CD1c-positive myeloid dendritic cell (primary cell): ENCODE data around the gene PLEKHA7.
"Not testable (repeated sequence)": the region's sequence is repeated elsewhere in the genome, so short reads cannot be mapped to it uniquely, and the experiment has no call there.

ENCODE experiments used
- DNase-seq: peaks from one replicate; pipeline ENCODE4 v3.0.0-alpha.2; 2016; ENCODE audit errors: extremely low spot score

The PLEKHA7 gene, protein sequence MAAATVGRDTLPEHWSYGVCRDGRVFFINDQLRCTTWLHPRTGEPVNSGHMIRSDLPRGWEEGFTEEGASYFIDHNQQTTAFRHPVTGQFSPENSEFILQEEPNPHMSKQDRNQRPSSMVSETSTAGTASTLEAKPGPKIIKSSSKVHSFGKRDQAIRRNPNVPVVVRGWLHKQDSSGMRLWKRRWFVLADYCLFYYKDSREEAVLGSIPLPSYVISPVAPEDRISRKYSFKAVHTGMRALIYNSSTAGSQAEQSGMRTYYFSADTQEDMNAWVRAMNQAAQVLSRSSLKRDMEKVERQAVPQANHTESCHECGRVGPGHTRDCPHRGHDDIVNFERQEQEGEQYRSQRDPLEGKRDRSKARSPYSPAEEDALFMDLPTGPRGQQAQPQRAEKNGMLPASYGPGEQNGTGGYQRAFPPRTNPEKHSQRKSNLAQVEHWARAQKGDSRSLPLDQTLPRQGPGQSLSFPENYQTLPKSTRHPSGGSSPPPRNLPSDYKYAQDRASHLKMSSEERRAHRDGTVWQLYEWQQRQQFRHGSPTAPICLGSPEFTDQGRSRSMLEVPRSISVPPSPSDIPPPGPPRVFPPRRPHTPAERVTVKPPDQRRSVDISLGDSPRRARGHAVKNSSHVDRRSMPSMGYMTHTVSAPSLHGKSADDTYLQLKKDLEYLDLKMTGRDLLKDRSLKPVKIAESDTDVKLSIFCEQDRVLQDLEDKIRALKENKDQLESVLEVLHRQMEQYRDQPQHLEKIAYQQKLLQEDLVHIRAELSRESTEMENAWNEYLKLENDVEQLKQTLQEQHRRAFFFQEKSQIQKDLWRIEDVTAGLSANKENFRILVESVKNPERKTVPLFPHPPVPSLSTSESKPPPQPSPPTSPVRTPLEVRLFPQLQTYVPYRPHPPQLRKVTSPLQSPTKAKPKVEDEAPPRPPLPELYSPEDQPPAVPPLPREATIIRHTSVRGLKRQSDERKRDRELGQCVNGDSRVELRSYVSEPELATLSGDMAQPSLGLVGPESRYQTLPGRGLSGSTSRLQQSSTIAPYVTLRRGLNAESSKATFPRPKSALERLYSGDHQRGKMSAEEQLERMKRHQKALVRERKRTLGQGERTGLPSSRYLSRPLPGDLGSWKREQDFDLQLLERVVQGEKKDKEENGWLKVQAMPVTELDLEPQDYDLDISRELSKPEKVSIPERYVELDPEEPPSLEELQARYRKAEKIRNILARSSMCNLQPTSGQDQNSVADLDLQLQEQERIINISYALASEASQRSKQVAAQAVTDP

GRCh38 chr11:17014321-17014832 is at the start of gene PLEKHA7:
Gene PLEKHA7 (minus strand): TSS chr11:17014414. CDS start chr11:17014401, 13 bp downstream.
- no peak for DNase-seq

DNA sequence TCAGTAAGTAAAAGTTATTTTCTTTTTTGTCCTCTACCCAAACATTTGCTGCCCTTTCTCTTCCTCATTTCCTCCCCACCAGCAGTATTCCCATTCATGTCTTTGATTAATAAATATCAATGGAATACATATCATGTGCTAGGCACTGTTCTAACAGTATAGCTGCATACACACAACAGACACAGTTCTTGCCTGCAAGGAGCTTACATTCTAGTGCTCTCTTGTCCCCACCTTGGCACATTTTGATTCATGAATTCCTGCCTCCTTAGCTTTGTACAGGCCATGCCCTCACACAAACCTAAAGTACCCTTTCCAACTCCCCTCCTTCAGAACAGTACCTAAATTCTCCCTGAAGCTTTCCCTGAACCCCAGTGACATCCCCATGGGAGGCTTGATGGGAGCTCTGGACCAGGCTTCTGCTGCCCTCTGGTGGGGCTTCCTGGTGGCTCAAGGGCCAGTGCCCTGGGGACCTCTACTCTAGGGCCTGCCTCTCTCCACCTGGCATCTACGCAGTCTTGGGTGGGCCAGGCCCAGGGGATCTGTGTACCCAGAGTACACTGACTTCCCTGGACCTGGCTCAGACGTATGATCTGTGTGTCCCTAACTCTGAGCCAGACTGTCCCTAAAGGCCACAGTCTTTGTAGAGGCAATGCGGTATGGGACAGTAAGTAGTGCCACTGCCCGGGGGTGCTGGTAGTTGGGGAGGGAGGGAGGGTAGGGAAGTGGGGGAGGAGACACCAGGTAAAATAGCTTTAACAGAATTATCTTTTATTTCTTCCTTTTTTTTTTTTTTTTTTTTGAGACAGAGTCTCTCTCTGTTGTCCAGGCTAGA is 49.2 kb upstream of the PLEKHA7 start:
- DNase-seq, result peak; percentile 55

- not testable (repeated sequence) for DNase-seq
Observed at GRCh38 chr11:17051146-17051545, 36.9 kb upstream of the PLEKHA7 start.

DNA sequence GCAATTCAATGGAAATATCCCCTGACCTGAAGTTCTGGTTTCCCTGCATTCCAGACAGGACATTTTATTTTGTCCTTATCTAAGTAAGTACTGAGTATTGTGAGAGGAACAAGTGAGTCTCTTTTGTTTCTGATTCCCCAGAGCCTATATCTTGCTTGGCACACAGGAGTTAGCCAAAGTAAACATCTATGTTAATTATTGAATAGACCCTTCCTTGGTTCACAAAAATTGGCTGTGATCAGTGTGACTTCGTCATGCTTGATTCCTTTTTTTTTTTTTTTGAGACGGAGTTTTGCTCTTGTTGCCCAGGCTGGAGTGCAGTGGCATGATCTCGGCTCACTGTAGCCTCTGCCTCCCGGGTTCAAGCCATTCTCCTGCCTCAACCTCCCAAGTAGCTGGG is 34.3 kb upstream of the PLEKHA7 start:
- not testable (repeated sequence) for DNase-seq

DNA sequence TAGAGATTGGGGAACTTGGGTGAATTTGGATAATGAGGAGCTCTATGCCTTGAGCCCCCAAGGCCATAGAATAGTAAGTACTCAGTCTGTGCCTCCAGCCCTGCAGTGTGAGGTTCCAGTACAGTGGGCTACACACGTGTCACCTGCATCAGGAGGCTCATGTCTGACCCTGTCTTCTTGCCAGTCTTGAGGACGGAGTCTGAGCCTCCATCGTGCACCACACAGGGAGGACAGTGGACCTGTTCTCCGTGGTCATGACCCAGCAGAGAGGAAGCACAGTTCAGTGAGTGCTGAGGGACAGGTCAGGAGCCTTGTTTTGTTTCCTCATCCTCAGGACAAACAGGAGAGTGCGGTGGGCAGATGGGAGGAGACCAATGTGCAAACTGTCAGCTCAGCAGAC is 32.5 kb upstream of the PLEKHA7 start:
- DNase-seq, result no peak

- DNase-seq, result no peak
Observed at GRCh38 chr11:17036666-17037658, 22.7 kb upstream of the PLEKHA7 start.

- not testable (repeated sequence) for DNase-seq
Observed at GRCh38 chr11:17034027-17034426, 19.8 kb upstream of the PLEKHA7 start.

DNA sequence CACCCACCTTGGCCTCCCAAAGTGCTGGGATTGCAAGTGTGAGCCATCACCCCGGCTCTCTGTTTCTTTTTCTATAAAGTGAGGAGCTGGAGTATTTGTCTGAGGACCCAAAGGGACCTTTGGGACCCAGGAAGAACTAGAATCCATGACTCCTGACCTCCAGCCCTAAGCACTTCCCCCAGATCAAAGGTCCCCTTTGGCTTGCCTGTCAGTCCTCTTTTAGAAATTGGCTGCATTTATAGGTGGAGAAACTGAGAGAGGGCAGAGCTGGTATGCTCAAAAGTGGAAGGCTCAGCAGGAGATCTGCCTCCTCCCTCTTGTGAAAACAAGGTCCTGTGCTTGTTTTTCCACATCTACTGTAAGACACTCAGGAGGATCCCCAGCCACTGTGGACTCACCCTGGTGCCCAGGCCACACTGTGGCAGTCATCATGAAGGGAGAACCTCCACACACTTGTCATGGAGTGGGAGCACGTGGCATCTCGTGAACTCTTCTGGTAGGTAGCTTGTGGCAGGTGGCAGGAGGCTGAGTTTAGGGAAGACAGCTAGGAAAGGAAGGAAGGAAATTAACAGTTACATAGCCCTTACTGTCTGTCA is 12.4 kb upstream of the PLEKHA7 start:
- DNase-seq, result no peak

GRCh38 chr11:17024924-17025323 is 10.7 kb upstream of the PLEKHA7 start:
- no peak for DNase-seq

DNA sequence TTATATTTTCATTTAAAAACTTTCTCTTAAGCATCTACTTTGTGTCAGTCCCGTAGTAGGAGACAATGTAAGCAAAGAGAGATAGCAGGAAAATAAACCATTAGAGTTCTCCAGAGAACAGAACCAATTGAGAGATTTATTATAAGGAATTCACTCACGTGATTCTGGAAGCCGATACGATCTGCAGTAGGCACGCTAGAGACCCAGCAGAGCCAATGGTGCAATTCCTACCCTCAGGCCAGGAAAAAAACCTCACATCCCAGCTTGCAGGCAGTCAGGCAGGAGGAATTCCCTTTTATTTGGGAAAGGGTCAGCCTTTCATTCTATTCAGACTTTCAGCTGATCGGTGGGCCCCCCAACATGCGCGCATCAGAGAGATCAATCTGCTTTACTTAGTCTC is 7.3 kb upstream of the PLEKHA7 start:
- DNase-seq, result no peak

GRCh38 chr11:17020831-17021230 is 6.6 kb upstream of the PLEKHA7 start:
- DNase-seq, result no peak

DNA sequence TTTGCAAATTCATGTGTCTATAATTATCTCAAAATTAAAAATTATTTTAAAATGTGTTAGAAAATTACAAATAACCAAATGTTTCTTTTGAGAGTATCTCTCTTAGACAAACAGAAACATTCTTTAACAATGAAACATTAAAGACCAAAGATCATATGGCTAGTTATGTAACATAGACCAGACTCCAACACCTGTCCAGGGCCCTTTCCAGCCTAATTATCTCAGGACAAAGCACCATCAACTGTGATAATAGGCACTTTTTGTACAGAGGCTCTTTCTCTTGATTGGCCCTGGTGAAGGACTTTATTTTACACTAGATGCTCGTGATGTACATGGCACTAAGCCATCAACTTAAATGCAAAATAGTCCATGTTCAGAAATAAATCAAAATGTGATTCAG is 5.0 kb upstream of the PLEKHA7 start:
- DNase-seq, result no peak

DNA sequence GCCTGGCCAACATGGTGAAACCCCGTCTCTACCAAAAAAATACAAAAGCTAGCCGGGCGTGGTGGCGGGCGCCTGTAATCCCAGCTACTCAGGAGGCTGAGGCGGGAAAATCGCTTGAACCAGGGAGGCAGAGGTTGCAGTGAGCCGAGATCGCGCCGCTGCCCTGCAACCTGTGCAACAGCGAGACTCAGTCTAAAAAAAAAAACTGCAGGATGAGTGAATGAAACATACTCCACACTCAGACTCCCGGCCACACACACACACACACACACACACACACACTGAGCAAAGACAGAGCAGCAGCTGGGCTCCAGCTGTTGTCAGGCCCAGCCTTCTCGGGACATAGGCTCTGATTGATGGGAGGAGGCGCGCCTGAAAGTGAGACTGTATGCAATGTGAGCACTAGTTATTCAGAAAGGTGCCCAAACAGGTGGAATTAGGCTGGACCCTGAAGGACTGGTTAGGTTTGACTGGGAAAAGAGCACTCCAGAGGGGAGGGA is 1.5 kb upstream of the PLEKHA7 start:
- no peak for DNase-seq

- DNase-seq, result peak; percentile 4
Observed at GRCh38 chr11:17014833-17015626, 816 bp upstream of the PLEKHA7 start.

DNA sequence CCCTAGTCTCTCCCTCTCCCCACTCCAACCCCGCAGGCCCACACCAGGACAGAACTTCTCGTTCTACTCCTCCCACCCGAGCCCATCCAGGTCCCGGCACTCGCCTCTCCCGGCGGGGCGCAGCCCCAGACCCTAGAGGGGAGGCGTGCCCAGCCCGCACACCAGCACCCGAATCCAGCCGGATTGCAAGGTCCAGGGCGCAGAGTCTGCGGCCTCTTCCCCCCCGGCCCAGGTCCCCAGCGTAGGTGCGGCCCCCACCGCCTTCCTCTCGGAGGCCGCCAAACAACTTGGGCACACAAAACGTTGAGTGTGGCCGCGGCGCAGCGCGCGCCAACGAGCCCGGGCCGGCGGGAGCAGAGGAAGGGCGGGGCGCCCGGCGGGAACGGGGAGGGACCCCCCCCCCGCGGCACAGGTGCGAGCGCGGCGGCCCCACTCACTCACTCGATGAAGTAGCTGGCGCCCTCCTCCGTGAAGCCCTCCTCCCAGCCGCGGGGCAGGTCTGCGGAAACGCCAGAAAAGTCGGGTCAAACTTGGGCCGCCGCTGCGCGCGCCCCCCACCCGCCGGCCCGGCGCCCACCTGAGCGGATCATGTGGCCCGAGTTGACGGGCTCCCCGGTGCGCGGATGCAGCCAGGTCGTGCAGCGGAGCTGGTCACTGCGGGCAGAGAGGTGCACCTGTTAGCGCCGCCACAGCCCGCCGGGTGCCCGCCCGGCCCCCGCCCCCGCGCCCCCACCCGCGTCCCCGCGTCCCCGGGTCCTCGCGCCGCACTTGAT is 480 bp downstream of the PLEKHA7 start:
- DNase-seq, result no peak

- no peak for DNase-seq
Observed at GRCh38 chr11:17012712-17013547, 1.3 kb downstream of the PLEKHA7 start.
